Gastroesophageal sphincter (tissue), 4 donors: ENCODE data around the gene APPL2. TPM values are rescaled to one million over a fixed set of nuclear protein-coding genes. Genes with fewer than 3 reads are reported as not detected.

Experiments
- total RNA-seq, 4 donors: library from RNA; depleted of rRNA; stranded (reverse); fragments of >200 nt; gene quantifications; one replicate each; pipeline ENCODE4 v1.1.0, GENCODE V29; 2016

The APPL2 gene
- total RNA-seq, 4 donors from 2014 or later: 17.0 to 32.4 (median 23.4) TPM

Other genes with a start within 250 kb of the APPL2 start
- 1 to 10 TPM; 3.3 to 6.9 (median 4.5) TPM for gene NOPCHAP1, start 249.9 kb downstream of the APPL2 start, total RNA-seq
- gene ALDH1L2, start 151.7 kb downstream of the APPL2 start, total RNA-seq: 1 to 10 TPM; 4.0 to 8.1 (median 7.1) TPM
- 100 to 1,000 TPM in 1 of 4 donors, 10 to 100 TPM in 3; 32.7 to 136 (median 53.6) TPM for gene WASHC4, start 128.4 kb downstream of the APPL2 start, total RNA-seq
- 1 to 10 TPM in 3 of 4 donors, not detected in 1; 1.9 to 4.3 (median 2.2) TPM for gene C12orf75, start 94.5 kb upstream of the APPL2 start, total RNA-seq